Left ventricle myocardium superior (tissue), 1 donor: ENCODE results near the gene TMEM87B. TPM values are rescaled to one million over a fixed set of nuclear protein-coding genes. Genes with fewer than 3 reads are reported as not detected.

ENCODE experiments used
- ATAC-seq: fragments of 200-7000 bp; cut with Tn5 transposase; one replicate; pipeline ENCODE4 v1.9.1; 2020; ENCODE audit warnings: mild to moderate bottlenecking, moderate library complexity
- DNase-seq: peaks from one replicate; pipeline ENCODE4 v3.0.0-alpha.2; 2020
- intact Hi-C: fragments of 100-400 bp; cut with micrococcal nuclease; formaldehyde crosslinking; loops from one replicate; pipeline ENCODE4 v1.11.0; 2022
- long read RNA-seq: library from polyadenylated mRNA; unstranded; transcript quantifications from one replicate; pipeline ENCODE4 v2.0.0, GENCODE V29; 2021
- total RNA-seq: library from RNA; stranded (reverse); fragmentation: NEBNext Ultra II Directional; extraction: Animal tissue kit (Norgen Biotek cat#: 25700); gene quantifications from one replicate; pipeline ENCODE4 v1.2.1, GENCODE V29; 2021
- donor health status: DM: no; HTN: yes; CAD: no; lungs with severe emphysema.

TMEM87B gene, protein sequence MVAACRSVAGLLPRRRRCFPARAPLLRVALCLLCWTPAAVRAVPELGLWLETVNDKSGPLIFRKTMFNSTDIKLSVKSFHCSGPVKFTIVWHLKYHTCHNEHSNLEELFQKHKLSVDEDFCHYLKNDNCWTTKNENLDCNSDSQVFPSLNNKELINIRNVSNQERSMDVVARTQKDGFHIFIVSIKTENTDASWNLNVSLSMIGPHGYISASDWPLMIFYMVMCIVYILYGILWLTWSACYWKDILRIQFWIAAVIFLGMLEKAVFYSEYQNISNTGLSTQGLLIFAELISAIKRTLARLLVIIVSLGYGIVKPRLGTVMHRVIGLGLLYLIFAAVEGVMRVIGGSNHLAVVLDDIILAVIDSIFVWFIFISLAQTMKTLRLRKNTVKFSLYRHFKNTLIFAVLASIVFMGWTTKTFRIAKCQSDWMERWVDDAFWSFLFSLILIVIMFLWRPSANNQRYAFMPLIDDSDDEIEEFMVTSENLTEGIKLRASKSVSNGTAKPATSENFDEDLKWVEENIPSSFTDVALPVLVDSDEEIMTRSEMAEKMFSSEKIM
- total RNA-seq, result 4.7 TPM
- long read RNA-seq, full-length matches to known transcripts, result 1 of 2 reads
- long read RNA-seq, partial matches to known transcripts, result 1 of 2 reads
- long read RNA-seq, other reads (novel, unspliced or antisense), result 0 of 2 reads

DNA sequence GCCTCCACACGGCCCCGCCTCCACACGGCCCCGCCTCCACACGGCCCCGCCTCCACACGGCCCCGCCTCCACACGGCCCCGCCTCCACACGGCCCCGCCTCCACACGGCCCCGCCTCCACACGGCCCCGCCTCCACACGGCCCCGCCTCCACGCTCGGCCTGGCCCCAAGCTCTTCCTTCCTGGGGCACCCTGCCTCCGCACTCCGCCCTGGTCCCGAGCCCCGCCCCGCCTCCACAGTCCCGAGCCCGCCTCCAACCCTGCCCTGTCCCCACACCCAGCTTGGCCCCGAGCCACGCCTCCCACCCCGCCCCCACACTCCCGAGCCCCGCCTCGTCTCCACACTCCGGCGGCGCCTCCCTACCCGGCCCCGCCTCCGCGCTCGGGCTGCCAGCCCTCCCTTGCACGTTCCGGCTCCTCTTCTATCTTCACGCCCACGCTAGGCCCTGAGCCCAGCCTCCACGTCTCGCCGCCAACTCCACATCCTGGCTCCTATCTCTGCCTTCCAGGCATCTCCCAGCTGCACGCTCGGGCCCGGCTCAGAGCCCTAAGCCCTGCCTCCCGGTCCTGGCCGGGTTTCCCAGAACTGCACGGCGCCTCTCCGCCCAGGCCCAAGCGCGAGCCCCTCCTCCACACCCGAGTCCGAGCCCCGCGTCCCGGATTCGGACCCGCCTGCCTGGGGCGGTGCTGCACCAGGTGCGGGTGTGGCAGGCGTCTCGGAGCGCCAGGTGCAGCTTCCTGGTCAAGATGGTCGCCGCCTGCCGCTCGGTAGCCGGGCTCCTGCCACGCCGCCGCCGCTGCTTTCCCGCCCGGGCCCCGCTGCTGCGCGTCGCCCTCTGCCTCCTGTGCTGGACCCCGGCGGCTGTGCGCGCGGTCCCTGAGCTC is at the start of gene TMEM87B:
TSS of gene TMEM87B (plus strand) at position 423 of the 883 bp plus-strand sequence. CDS start at position 746, 323 bp downstream.
- intact Hi-C loops, result loop anchor here (5.0 kb wide), 1 partner anchor 168 kb away; no protein-coding TSS in a partner anchor
- ATAC-seq (peak; percentile 79), DNase-seq (peak; percentile 98)

DNA sequence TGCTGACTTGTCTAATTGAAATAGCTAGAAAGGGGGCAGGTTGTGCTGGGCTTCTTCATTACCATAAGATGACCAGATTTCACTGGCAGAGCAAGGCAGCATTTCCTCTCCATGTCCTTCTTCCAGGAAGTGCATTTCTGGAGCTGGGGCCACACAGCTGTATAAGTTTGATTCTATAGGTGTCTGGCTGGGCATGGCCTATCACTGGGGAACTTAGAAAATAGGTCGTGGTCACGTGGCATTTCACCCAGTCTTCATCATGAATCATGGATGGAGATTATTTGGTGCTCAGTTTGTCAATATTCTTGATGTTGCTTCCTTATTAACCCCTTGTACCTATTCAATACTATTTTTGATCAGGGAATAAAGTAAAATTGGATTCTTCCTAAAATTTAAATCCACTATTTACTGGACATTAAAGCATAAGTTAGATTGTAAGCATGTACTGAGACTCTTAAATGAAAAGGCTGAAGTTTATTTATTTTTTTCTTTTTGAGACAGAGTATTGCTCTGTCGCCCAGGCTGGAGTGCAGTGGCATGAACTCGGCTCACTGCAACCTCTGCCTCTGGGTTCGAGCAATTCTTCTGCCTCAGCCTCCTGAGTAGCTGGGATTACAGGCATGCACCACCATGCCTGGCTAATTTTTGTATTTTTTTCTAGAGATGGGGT is 49.5 kb upstream of the TMEM87B start:
- ATAC-seq, result no peak

DNA sequence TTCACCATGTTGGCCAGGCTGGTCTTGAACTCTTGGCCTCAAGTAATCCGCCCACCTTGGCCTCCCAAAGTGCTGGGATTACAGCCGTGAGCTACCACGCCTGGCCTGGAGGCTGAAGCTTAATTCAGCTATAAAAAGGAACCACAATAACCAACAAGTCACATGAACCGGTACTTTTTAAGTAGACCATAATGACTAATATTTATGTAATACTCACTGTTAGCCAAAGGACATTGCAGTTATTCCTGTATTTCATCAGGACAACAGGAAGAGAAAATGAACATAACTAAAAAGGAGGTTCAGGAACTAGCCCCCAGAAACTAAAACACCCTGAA is 49.0 kb upstream of the TMEM87B start:
- ATAC-seq, result peak; percentile 29
- no peak for DNase-seq
- intact Hi-C loops, result no loop called here

More for the DNA sequence above, 49.5 kb upstream of the TMEM87B start:
- no peak for DNase-seq
- intact Hi-C loops, result no loop called here

DNA sequence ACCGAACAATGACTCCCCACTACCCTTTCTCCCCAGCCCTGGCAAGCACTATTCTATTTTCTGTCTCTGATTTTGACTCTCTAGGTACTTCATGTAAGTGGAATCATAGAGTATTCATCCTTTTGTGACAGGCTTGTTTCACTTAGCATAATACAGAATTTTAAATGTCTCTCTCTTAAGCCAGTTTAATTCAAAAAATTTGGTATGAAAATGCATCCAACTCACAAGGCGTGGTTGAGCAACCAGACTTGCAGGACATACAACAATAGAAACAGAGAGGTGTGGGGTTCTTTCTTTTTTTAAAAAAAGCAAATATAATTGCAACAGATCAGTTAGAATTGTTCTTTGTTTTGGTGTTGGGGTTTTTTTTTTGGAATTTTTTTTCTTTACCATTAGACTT is 47.6 kb upstream of the TMEM87B start:
- ATAC-seq (no peak), DNase-seq (no peak)
- intact Hi-C loops, result no loop called here

DNA sequence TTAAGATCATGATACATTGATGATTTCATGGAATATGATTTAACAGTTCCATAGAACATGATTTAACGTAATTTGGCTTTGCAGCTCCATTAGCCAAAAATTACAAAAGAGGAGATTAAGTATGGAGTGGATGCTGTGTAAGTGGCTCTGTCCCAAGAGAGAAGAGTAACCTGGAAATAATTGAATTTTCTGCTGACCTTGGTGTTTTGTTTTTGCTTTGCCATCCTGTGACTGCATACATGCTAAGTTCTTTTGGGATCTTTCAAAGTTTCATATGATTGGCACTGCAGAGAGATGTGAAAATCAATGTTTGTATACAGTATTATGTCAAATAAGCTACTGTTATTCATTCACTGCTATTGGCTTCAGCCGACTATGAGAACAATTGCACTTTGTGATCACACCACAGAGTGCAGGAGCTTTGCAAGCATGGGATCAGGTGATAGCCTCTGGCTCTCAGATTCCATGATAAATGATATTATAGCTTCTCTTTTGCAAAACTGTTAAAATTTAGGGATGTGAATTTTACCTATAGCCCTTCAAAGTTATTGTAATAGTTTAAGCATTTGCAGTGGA is 46.1 kb upstream of the TMEM87B start:
- DNase-seq (no peak), ATAC-seq (no peak)
- intact Hi-C loops, result no loop called here

DNA sequence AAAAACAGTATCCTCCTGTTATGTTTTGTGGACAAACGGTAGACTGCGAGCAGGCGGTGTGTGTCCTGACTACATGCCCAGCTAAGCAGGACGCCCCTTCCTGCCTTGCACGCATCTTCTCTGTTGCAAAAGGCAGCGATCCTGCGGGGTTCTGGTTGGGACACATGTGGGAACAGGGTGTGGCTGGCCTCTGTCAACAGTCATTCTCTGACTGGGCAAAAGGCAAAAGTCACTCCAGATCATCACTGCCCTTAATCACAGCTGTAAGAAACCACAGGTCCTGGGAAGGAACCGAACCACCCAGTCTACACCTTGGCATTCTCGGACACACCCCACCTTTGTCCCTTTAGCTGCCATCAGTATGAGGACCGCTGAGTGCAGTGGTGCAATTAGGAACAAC is 44.3 kb upstream of the TMEM87B start:
- peak; percentile 30 for ATAC-seq
- intact Hi-C loops, result no loop called here
- no peak for DNase-seq

DNA sequence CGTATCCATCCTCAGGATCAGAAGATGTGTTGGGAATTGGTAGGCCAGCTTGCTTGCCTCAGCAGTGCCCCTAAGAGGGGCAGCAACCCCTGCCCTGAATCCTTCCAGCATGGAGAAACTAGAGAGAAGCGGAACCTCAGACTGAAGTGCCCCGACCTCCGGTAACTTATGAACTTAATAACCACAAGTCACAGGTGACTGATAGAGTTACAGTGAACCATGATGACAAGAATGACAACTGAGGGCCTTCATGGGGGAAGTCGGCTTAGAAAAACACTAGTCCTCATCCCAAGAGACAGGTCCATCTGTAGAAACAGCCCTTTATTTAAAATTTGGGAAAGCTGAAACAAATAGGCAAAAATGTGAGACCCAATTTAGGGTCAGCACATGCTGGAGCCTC is 42.5 kb upstream of the TMEM87B start:
- intact Hi-C loops, result no loop called here
- ATAC-seq (no peak), DNase-seq (no peak)

DNA sequence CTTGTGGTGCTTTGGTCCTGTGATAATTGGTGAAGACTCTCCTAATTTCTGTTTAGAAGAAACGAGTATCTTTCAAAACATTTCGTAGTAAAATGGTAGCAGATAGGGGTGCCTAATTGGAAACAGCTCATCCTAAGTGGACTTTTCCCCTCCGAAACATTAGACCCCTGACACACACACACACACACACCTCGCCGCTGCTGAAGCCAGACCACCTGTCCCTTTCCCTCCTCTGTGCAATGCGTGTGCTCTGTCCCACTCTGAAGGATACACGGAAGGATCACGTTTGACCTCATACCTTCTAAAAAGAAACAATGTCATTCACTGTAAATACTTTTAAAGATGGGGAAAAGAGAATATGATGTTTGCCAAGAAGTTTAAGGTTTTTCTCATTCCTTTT is 36.2 kb upstream of the TMEM87B start:
- intact Hi-C loops, result no loop called here
- no peak for DNase-seq
- no peak for ATAC-seq

DNA sequence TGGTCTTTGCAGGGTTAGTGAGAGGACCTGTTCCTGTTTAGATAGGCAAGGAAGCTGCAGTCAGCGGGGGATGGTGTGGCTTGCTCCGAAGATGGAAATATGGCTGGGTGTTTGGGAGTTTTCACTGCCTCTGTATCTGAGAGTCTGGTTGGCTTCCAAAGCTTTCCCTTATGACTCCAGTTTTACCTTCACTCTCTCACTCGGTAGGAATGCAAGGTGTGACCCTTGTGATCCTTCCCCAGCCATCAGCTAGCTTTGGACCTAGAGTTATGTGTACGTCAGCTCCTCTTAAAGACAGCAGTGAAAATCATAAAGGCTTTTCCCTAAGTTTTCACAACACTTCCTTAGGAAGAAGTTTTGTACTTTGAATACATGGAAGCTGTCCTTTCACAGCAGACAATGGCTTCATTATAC is 35.5 kb upstream of the TMEM87B start:
- ATAC-seq (no peak), DNase-seq (no peak)
- intact Hi-C loops, result no loop called here

DNA sequence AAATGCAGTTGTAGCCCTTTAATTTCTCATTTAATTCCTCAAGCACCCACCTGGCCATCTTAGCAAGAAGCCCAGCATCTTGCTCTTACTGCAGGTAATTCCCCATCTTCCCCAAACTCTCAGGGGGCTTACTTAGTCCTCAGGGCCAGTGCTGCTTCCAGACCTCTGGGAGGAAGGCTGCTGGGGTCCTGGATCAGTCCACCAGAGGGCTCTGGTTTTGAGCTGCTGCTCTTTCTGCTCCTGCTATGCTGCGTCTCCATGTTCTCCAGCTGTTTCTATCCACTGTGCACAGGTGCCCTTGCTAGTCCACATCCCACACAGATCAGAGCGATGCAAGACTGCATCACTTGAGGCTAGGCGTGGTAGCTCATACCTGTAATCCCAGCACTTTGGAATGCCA is 34.5 kb upstream of the TMEM87B start:
- intact Hi-C loops, result no loop called here
- no peak for DNase-seq
- no peak for ATAC-seq

DNA sequence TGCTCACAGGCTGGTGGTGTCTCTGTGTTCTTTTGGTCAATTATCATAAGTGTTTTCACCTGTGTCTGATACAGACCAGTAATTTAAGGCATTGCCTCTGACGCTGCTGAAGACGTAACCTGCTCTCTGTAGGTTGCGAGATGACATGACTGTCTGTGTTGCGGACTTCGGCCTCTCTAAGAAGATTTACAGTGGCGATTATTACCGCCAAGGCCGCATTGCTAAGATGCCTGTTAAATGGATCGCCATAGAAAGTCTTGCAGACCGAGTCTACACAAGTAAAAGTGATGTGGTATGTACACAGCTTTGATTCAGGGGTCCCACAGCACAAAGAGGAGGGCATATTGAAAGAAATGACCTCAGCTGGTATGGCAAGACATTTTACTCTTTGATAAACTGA is 33.8 kb upstream of the TMEM87B start:
- no peak for DNase-seq
- ATAC-seq, result no peak
- intact Hi-C loops, result no loop called here

DNA sequence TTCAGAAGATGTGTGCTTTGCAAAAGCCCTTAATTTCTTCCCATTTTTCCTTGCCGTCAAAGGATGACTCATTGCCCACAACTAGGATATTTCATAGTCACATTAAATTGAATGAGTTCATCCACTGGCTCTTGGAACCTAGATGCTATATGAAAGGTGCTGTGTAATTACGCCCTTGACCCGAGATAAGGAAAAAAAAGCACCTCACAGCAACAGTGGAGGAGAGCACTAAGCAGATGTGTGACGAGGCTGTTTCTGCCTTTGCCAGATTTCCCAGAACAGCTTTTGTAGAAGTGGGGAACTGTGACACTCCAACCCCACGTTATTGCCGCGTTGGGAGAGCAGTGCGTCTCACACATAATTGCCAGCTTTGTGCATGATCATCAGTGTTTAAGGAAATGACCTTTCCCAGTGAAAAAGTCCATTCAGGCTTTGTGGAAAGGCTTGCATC is 33.3 kb upstream of the TMEM87B start:
- no peak for ATAC-seq
- intact Hi-C loops, result no loop called here

DNA sequence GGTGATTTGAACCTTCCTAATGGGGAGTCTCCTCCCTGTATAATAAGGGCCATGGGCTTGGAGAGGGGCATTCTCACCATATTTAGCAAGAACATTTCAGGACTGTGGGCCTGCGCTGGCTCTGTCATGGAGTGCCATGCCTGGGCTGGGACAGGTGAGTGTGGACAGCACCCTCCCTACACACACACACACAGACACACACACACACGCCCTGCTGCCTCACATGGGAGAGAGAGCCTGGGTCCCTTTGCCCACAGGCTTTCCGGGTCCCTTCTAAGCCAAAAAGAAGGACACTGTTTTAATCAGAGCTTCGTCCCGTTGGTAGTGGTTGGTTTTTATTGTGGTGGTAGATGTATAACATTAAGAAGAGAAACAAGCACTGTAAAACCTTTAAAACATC is 31.4 kb upstream of the TMEM87B start:
- no peak for DNase-seq
- ATAC-seq, result no peak
- intact Hi-C loops, result no loop called here

More for the DNA sequence above, 33.3 kb upstream of the TMEM87B start:
- DNase-seq, result no peak

DNA sequence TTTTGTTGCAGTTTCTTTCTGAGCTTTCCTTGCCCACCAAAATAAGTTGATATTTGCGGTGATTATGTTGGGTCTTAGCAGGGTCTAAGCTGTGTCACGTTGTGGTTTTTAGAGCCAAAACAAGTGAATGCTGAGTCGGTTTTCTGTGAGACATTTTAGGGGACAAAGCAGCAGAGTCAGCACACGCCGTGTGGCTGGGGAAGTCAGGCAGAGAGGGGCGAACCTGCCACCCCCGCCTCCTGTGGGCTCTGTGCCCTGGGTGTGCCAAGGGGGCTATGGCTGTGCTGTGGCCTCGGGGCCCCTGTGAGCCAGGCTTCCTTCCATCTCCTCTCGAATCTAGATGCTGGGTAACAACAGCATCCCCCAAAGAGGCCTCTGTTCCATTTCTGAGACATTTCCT is 30.8 kb upstream of the TMEM87B start:
- intact Hi-C loops, result no loop called here
- ATAC-seq (no peak), DNase-seq (no peak)

DNA sequence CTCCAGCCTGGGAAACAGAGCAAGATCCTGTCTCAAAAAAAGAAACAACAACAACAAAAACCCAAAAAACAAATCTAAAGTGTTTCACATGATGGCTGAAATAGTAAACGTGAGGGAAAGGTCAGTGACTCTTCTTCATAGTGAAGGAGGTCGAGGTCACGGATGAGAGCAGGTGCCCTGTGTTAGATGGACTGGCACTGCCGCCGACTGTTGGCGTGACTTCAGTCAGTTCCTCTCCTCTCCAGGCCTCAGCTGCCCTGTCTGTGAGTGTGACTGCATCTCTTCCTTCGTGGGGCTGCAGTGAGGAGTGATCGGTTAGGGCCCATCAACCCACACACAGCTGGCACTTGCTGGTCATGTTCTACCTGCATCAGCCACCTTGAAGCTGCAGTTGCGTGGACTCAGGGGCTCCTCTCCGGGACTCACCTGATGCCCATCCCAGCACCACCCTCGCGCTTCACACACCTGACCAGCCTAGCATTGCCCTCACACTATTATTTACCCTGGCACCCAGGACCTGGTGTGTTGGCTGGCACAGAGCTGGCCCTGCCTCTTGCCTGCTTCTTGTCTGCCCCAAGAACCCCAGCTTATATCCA is 30.1 kb upstream of the TMEM87B start:
- intact Hi-C loops, result no loop called here
- DNase-seq (no peak), ATAC-seq (no peak)

DNA sequence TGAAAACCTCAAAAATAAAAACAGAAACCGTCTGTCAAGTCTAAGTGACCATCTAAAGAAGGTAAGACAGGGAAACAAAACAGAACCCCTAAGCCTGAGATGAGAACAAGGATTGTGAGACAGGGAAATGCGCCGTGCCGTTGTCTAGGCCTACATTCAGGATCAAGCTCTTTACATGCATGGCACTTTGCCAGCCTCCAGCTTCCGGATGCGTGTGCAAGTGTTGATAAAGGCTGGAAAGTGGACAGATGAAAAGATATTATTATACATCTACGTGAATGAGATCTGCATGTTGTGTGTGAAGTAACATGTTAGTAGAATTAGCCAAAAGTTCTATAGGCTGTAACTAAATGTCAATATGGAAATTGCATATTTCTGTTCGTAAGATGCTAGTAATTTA is 28.6 kb upstream of the TMEM87B start:
- ATAC-seq (no peak), DNase-seq (no peak)
- intact Hi-C loops, result no loop called here

DNA sequence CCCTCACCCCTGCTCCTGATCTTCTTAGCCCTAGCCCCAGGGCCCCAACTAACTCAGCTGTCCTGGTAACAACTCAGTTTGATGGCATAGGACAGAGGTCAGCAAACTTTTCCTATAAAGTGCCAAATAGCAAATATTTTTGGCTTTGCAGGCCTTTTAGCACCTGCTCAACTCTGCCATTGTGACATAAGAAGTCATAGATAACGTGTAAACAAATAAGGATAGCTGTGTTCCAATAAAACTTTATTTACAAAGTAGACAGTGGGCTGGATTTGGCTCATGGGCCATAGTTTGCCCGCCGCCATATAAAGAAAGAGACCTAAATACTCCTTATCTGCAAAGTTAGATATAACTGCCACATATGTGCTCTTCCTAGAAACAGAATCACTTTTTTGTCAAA is 27.3 kb upstream of the TMEM87B start:
- ATAC-seq (no peak), DNase-seq (no peak)
- intact Hi-C loops, result no loop called here

DNA sequence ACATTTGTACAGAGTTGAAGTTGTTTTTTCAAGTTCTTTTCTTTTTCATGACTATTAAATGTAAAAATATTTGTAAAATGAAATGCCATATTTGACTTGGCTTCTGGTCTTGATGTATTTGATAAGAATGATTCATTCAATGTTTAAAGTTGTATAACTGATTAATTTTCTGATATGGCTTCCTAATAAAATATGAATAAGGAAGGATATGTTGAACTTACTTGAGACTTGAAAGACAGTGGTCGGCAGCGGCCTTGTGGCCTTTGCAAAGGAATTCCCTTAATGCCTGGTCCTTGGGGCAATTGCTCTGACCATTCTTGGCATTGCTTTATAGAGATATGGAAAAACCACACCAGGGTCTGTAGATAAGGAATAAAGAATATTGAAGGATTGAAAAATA is 25.9 kb upstream of the TMEM87B start:
- DNase-seq, result no peak
- no peak for ATAC-seq
- intact Hi-C loops, result no loop called here
